T47D (cell line): Measurements from ENCODE around the gene PKD1L1.
A peak's percentile ranks its signal among the peaks of the same experiment; 100 is the strongest.

ENCODE experiments used
- DNase-seq, 2 experiments: peaks; one replicate each; pipeline versions ENCODE4 v3.0.0 to v3.0.0-alpha.2; 2011 to 2012; ENCODE audit warnings: low read depth in 1 of 2, low spot score in 1 of 2
- JUND ChIP-seq: IDR thresholded peaks from 2 replicates; pipeline ENCODE4 v1.6.1; 2012; ENCODE audit warnings: low read depth
- in situ Hi-C: cut with HindIII; loops from 2 replicates; pipeline ENCODE4 v1.10.0; 2016; ENCODE audit warnings: low sequenced_read_pairs, low pct_unique_long_range_greater_than_20kb

The PKD1L1 gene

GRCh38 chr7:47772492-47772891, 175.8 kb downstream of the PKD1L1 start:
- in situ Hi-C loops = no loop called here
- TF ChIP-seq JUND = no peak
- DNase-seq = no peak

- no peak for DNase-seq
- in situ Hi-C loops = no loop called here
- TF ChIP-seq JUND = no peak
Measured at GRCh38 chr7:47771990-47772360, 176.3 kb downstream of the PKD1L1 start.

GRCh38 chr7:47771336-47771989, 176.8 kb downstream of the PKD1L1 start:
- TF ChIP-seq JUND = no peak
- no peak for DNase-seq
- in situ Hi-C loops = no loop called here

GRCh38 chr7:47766126-47766525, 182.1 kb downstream of the PKD1L1 start:
- DNase-seq = no peak
- in situ Hi-C loops = no loop called here
- TF ChIP-seq JUND = no peak

GRCh38 chr7:47765373-47765979, 182.8 kb downstream of the PKD1L1 start:
- TF ChIP-seq JUND = no peak
- in situ Hi-C loops = no loop called here
- DNase-seq = no peak

GRCh38 chr7:47764746-47765145, 183.5 kb downstream of the PKD1L1 start:
- no peak for DNase-seq
- in situ Hi-C loops = no loop called here
- no peak for TF ChIP-seq JUND

GRCh38 chr7:47763063-47763974, 184.9 kb downstream of the PKD1L1 start:
- in situ Hi-C loops = no loop called here
- no peak for TF ChIP-seq JUND
- no peak for DNase-seq

- DNase-seq = no peak
- in situ Hi-C loops = no loop called here
- no peak for TF ChIP-seq JUND
Measured at GRCh38 chr7:47762746-47763062, 185.6 kb downstream of the PKD1L1 start.

- DNase-seq = no peak
- TF ChIP-seq JUND = no peak
- in situ Hi-C loops = no loop called here
Measured at GRCh38 chr7:47762207-47762606, 186.1 kb downstream of the PKD1L1 start.

- TF ChIP-seq JUND = no peak
- in situ Hi-C loops = no loop called here
- no peak for DNase-seq
Measured at GRCh38 chr7:47759056-47759706, 189.1 kb downstream of the PKD1L1 start.

GRCh38 chr7:47758546-47758945, 189.7 kb downstream of the PKD1L1 start:
- DNase-seq = no peak
- TF ChIP-seq JUND = no peak
- in situ Hi-C loops = no loop called here

- TF ChIP-seq JUND = no peak
- DNase-seq = peak; percentile 38 to 60
- in situ Hi-C loops = no loop called here
Measured at GRCh38 chr7:47757921-47758411, 190.3 kb downstream of the PKD1L1 start.

- in situ Hi-C loops = no loop called here
- DNase-seq = no peak
- no peak for TF ChIP-seq JUND
Measured at GRCh38 chr7:47756636-47757035, 191.6 kb downstream of the PKD1L1 start.
